Esophagus squamous epithelium (tissue), 4 donors: ENCODE results near the gene IRX4.

Source experiments
- POLR2A ChIP-seq, 4 donors: fragments of 450-650 bp; IDR thresholded peaks; one replicate each; pipeline ENCODE4 v1.6.1; 2017; ENCODE audit warnings: antibody characterized with exemption in 4 of 4, mild to moderate bottlenecking in 4 of 4, moderate library complexity in 3 of 4
- TF ChIP-seq, protein P1 (sequence below), 6 experiments: fragments of 450-650 bp in 4 of 6; fragments of 200-600 bp in 2 of 6; sonication (generic) in 2 of 6; IDR thresholded peaks; one replicate each; pipeline ENCODE4 v1.5.1; 2016 to 2019; ENCODE audit warnings: antibody characterized with exemption in 6 of 6, mild to moderate bottlenecking in 4 of 6, moderate library complexity in 4 of 6

DNA sequence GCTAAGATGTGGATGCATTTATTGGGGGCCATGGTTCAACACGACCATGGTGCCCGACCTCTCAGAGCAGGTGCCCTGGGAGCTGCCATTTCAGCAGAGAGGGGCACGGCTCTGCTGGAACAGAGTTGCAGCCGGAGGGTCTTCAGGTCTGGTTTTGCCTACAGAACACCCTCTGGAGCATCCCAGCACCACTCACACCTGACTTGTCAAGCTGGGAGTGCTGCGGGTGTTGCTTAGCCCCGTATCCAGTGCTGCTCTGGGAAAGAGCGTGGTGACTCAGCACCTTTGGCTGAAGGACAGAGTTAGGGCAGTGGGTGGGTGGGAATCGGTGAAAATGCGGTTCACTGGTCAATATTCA, 36.5 kb upstream of the IRX4 start:
- TF ChIP-seq, protein P1, sequence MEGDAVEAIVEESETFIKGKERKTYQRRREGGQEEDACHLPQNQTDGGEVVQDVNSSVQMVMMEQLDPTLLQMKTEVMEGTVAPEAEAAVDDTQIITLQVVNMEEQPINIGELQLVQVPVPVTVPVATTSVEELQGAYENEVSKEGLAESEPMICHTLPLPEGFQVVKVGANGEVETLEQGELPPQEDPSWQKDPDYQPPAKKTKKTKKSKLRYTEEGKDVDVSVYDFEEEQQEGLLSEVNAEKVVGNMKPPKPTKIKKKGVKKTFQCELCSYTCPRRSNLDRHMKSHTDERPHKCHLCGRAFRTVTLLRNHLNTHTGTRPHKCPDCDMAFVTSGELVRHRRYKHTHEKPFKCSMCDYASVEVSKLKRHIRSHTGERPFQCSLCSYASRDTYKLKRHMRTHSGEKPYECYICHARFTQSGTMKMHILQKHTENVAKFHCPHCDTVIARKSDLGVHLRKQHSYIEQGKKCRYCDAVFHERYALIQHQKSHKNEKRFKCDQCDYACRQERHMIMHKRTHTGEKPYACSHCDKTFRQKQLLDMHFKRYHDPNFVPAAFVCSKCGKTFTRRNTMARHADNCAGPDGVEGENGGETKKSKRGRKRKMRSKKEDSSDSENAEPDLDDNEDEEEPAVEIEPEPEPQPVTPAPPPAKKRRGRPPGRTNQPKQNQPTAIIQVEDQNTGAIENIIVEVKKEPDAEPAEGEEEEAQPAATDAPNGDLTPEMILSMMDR (IDR thresholded peaks at IDR 0.05) = no peak
- no peak for TF ChIP-seq POLR2A (IDR thresholded peaks at IDR 0.05)
